HG03103 (cell line): Measurements from ENCODE around the gene GPR37L1.
"Not testable (repeated sequence)": the region's sequence is repeated elsewhere in the genome, so short reads cannot be mapped to it uniquely, and the experiment has no call there.

Experiments
- ATAC-seq: cut with Tn5 transposase; IDR thresholded peaks from one replicate; pipeline ENCODE4 v1.9.1; 2021; ENCODE audit warnings: low read depth; ENCODE audit not compliant: unreplicated experiment

The GPR37L1 gene

GRCh38 chr1:202165942-202166843, 43.5 kb downstream of the GPR37L1 start:
- no peak for ATAC-seq

- not testable (repeated sequence) for ATAC-seq
Measured at GRCh38 chr1:202167054-202167453, 44.3 kb downstream of the GPR37L1 start.

- no peak for ATAC-seq
Measured at GRCh38 chr1:202167708-202168415, 45.1 kb downstream of the GPR37L1 start.

- ATAC-seq = no peak
Measured at GRCh38 chr1:202168861-202169260, 46.1 kb downstream of the GPR37L1 start.

- ATAC-seq = no peak
Measured at GRCh38 chr1:202170726-202171125, 48.0 kb downstream of the GPR37L1 start.

GRCh38 chr1:202171292-202172014, 48.7 kb downstream of the GPR37L1 start:
- ATAC-seq = no peak

- ATAC-seq = no peak
Measured at GRCh38 chr1:202172015-202172355, 49.3 kb downstream of the GPR37L1 start.

- no peak for ATAC-seq
Measured at GRCh38 chr1:202173993-202174392, 51.3 kb downstream of the GPR37L1 start.

- no peak for ATAC-seq
Measured at GRCh38 chr1:202176949-202177927, 54.5 kb downstream of the GPR37L1 start.

- ATAC-seq = no peak
Measured at GRCh38 chr1:202179828-202180750, 57.4 kb downstream of the GPR37L1 start.

GRCh38 chr1:202180751-202181139, 58.0 kb downstream of the GPR37L1 start:
- ATAC-seq = not testable (repeated sequence)

GRCh38 chr1:202181586-202181985, 58.9 kb downstream of the GPR37L1 start:
- no peak for ATAC-seq

- no peak for ATAC-seq
Measured at GRCh38 chr1:202182040-202182877, 59.5 kb downstream of the GPR37L1 start.
